A549 (cell line): ENCODE results near the gene MGRN1. TPM values are rescaled to one million over a fixed set of nuclear protein-coding genes. Genes with fewer than 3 reads are reported as not detected.

ENCODE experiments used
- ATAC-seq, 2 experiments: fragments of 200-7000 bp in 1 of 2; fragments of >200 bp in 1 of 2; cut with Nextera tagmentation in 1 of 2; cut with Tn5 transposase in 1 of 2; 3 replicates each; pipeline versions ENCODE4 v1.8.0 to v1.9.1; 2018 to 2020; ENCODE audit warnings: mild to moderate bottlenecking in 1 of 2, moderate library complexity in 1 of 2
- CTCF ChIA-PET: fragments of 300-600 bp; sonication (Branson Sonifier 250); formaldehyde crosslinking; extraction: SDS; loops from one replicate; lab custom pipeline; 2021; ENCODE audit warnings: antibody characterized with exemption, inconsistent platforms; lab: Yijun Ruan, JAX
- POLR2A ChIA-PET: fragments of 350-600 bp; formaldehyde crosslinking; extraction: SDS; loops from one replicate; lab custom pipeline; 2021; ENCODE audit warnings: antibody characterized with exemption, inconsistent platforms; lab: Yijun Ruan, JAX
- DNase-seq, 2 experiments: peaks; one replicate each; pipeline versions ENCODE4 v3.0.0 to v3.0.0-alpha.2; 2011 to 2016; ENCODE audit warnings: low read depth in 1 of 2, low spot score in 1 of 2
- FAIRE-seq: peaks from 2 replicates; lab custom pipeline; 2011; peaks lifted over from hg19 to GRCh38; lab: Jason Lieb, UNC
- H3K27ac ChIP-seq, 2 experiments: fragments of >200 bp; sonication (Bioruptor Twin); formaldehyde crosslinking; 3 replicates each; pipeline ENCODE4 v1.5.1; 2016 to 2017
- H3K4me1 ChIP-seq: fragments of >200 bp; sonication (Bioruptor Twin); formaldehyde crosslinking; 3 replicates; pipeline ENCODE4 v1.6.1; 2016
- H3K4me2 ChIP-seq: fragments of >200 bp; sonication (Bioruptor Twin); formaldehyde crosslinking; 3 replicates; pipeline ENCODE4 v1.6.1; 2016
- H3K4me3 ChIP-seq: fragments of >200 bp; sonication (Bioruptor Twin); formaldehyde crosslinking; 3 replicates; pipeline ENCODE4 v1.5.1; 2016
- H3K9me3 ChIP-seq: fragments of >200 bp; sonication (Bioruptor Twin); formaldehyde crosslinking; 3 replicates; pipeline ENCODE4 v1.6.1; 2016
- BHLHE40 ChIP-seq: IDR thresholded peaks from 2 replicates; pipeline ENCODE4 v1.6.1; 2012; ENCODE audit warnings: low read depth, low read length, inconsistent platforms
- CBX2 ChIP-seq: fragments of 200-600 bp; sonication (generic); IDR thresholded peaks from 2 replicates; pipeline ENCODE4 v1.6.1; 2016; ENCODE audit warnings: low read depth, mild to moderate bottlenecking, borderline replicate concordance
- CBX8 ChIP-seq: fragments of 200-600 bp; sonication (generic); IDR thresholded peaks from 2 replicates; pipeline ENCODE4 v1.6.1; 2016
- EHF ChIP-seq: fragments of 250-450 bp; sonication (Bioruptor Pico); IDR thresholded peaks from 2 replicates; pipeline ENCODE4 v1.5.0; 2020; ENCODE audit warnings: mild to moderate bottlenecking
- EP300 ChIP-seq, 2 experiments: fragments of >200 bp; sonication (Bioruptor Twin); formaldehyde crosslinking; IDR thresholded peaks; 2 replicates in 1 of 2; 3 replicates in 1 of 2; pipeline ENCODE4 v1.6.1; 2016 to 2017
- FOSB ChIP-seq: fragments of 250-450 bp; sonication (Bioruptor Pico); IDR thresholded peaks from 2 replicates; pipeline ENCODE4 v1.5.0; 2020; ENCODE audit warnings: mild to moderate bottlenecking, moderate library complexity
- FOSL2 ChIP-seq, 2 experiments: fragments of 450-650 bp in 1 of 2; fragments of >200 bp in 1 of 2; sonication (Bioruptor Twin) in 1 of 2; formaldehyde crosslinking; IDR thresholded peaks; 2 replicates each; pipeline versions ENCODE4 v1.5.0 to v1.6.1; 2016 to 2020; ENCODE audit warnings: mild to moderate bottlenecking in 1 of 2, moderate library complexity in 1 of 2
- MAFK ChIP-seq: fragments of 450-650 bp; IDR thresholded peaks from 2 replicates; pipeline ENCODE4 v1.6.1; 2014; ENCODE audit not compliant: partially characterized antibody
- MAX ChIP-seq: IDR thresholded peaks from 2 replicates; pipeline ENCODE4 v1.6.1; 2012
- MAZ ChIP-seq: fragments of 150-350 bp; IDR thresholded peaks from 2 replicates; pipeline ENCODE4 v1.6.1; 2014; ENCODE audit warnings: antibody characterized with exemption, low read depth, low read length, borderline replicate concordance
- NR3C1 ChIP-seq: fragments of >200 bp; sonication (Bioruptor Twin); formaldehyde crosslinking; IDR thresholded peaks from 3 replicates; pipeline ENCODE4 v1.6.1; 2017
- PHF8 ChIP-seq: fragments of 200-600 bp; sonication (generic); IDR thresholded peaks from 2 replicates; pipeline ENCODE4 v1.6.1; 2016; ENCODE audit warnings: low read depth, mild to moderate bottlenecking, antibody characterized with exemption, moderate library complexity, borderline replicate concordance
- POLR2AphosphoS2 ChIP-seq: conservative IDR thresholded peaks from 2 replicates; pipeline ENCODE4 v1.6.1; 2012; ENCODE audit warnings: low read length, improper control_type of control experiment, inconsistent platforms
- REST ChIP-seq: fragments of 200-600 bp; sonication (generic); IDR thresholded peaks from 2 replicates; pipeline ENCODE4 v1.6.1; 2016; ENCODE audit warnings: antibody characterized with exemption, mild to moderate bottlenecking, moderate library complexity
- RFX5 ChIP-seq: fragments of 450-650 bp; IDR thresholded peaks from 2 replicates; pipeline ENCODE4 v1.7.1; 2014; ENCODE audit warnings: antibody characterized with exemption, mild to moderate bottlenecking, moderate library complexity
- RNF2 ChIP-seq: fragments of 200-600 bp; sonication (generic); IDR thresholded peaks from 2 replicates; pipeline ENCODE4 v1.6.1; 2016; ENCODE audit warnings: low read depth, mild to moderate bottlenecking, antibody characterized with exemption, moderate library complexity, borderline replicate concordance
- TFCP2L1 ChIP-seq: fragments of 250-450 bp; sonication (Bioruptor Pico); IDR thresholded peaks from 2 replicates; pipeline ENCODE4 v1.5.0; 2021; ENCODE audit warnings: mild to moderate bottlenecking
- ZFP36 ChIP-seq: fragments of 450-650 bp; IDR thresholded peaks from 2 replicates; pipeline ENCODE4 v1.6.1; 2014; ENCODE audit warnings: borderline replicate concordance; ENCODE audit not compliant: partially characterized antibody
- WGBS: methylation state at CpG from one replicate; pipeline ENCODE4 v1.1.6; 2017; ENCODE audit errors: missing lambda C conversion rate; 5-methylcytosine and 5-hydroxymethylcytosine counted together
- polyA plus RNA-seq, 4 experiments: library from polyadenylated mRNA; depleted of rRNA in 3 of 4; stranded (reverse); fragments of >200 nt; fragmentation: RNase III in 1 of 4; extraction: RNeasy Plus Mini Kit Qiagen cat#74134 plus additional on column Dnase treatment in 1 of 4; gene quantifications; 2 replicates in 3 of 4; 3 replicates in 1 of 4; pipeline ENCODE4 v1.2.3, GENCODE V29; 2011 to 2017
- TF ChIP-seq, protein P1 (sequence below): fragments of >200 bp; sonication (Bioruptor Twin); formaldehyde crosslinking; IDR thresholded peaks from 3 replicates; pipeline ENCODE4 v1.5.1; 2016
- TF ChIP-seq, protein P2 (sequence below): IDR thresholded peaks from 2 replicates; pipeline ENCODE4 v1.6.1; 2012

MGRN1 gene
- polyA plus RNA-seq, 2 of the 4 experiments (the other 2 are of a cell fraction): 4.3 to 29.9 TPM

DNA sequence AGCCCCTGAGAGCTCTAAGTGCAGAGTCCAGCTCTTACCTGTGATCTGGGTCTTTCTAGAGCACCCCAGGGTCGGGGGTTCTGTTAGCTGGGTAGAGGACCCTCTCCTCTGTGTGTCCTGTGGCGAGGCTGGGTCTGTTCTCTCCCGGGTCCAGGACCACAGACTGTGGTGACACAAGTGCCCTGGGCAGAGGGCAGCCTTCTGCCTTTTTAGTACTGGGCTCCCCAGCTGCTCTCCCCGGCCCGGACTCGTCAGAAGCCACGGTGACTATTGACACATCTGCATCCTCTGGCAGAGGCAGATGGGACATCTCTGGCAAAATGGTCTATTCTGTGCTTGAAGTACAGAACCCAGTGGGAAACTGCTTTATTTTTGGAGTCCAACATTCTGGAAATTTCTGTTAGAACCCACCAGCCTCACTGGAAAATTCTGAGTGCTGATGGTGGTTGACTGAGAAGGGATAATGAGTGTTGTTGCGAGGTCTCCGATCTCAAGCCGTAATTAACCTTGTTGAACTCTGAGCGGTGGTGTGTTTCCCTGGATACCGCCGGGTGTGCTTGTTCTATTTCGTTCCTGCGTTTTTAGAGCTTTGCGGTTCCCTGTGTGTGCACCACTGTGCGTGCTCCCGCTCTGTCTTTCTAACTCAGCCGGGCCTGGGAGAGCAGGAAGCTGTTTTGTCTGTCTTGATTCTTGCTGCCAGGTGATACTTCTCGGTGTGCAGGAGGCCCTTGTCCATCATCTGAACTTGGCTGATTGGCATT lies 42.8 kb downstream of the MGRN1 start:
- Histone ChIP-seq H3K9me3 (no peaks in the 10 kb centered on the region), H3K4me3 (no peak overlapping the region), H3K4me2 (no peak overlapping the region), H3K4me1 (peaks cover 19% of the 10 kb centered on the region), H3K27ac (no peak overlapping the region)
- ChIA-PET POLR2A (no interaction called here), CTCF (interaction anchor here (0.6 to 2.3 kb wide), 4 partner anchors 14 to 17 kb away, joined by 3 to 13 read pairs (median 6); no protein-coding TSS in a partner anchor)
- 94% methylated on average over 20 of the region's 20 CpGs for WGBS
- DNase-seq (no peak), ATAC-seq (no peak), FAIRE-seq (no peak)
- no peak for TF ChIP-seq REST
- no peak for TF ChIP-seq PHF8
- no peak for TF ChIP-seq FOSL2 (IDR thresholded peaks at IDR 0.05)
- no peak for TF ChIP-seq FOSL2 (CRISPR knock-in tag; IDR thresholded peaks at IDR 0.05)
- no peak for TF ChIP-seq EHF (CRISPR knock-in tag)
- TF ChIP-seq, protein P1, sequence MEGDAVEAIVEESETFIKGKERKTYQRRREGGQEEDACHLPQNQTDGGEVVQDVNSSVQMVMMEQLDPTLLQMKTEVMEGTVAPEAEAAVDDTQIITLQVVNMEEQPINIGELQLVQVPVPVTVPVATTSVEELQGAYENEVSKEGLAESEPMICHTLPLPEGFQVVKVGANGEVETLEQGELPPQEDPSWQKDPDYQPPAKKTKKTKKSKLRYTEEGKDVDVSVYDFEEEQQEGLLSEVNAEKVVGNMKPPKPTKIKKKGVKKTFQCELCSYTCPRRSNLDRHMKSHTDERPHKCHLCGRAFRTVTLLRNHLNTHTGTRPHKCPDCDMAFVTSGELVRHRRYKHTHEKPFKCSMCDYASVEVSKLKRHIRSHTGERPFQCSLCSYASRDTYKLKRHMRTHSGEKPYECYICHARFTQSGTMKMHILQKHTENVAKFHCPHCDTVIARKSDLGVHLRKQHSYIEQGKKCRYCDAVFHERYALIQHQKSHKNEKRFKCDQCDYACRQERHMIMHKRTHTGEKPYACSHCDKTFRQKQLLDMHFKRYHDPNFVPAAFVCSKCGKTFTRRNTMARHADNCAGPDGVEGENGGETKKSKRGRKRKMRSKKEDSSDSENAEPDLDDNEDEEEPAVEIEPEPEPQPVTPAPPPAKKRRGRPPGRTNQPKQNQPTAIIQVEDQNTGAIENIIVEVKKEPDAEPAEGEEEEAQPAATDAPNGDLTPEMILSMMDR: no peak
- no peak for TF ChIP-seq RNF2
- no peak for TF ChIP-seq NR3C1
- TF ChIP-seq, protein P2, sequence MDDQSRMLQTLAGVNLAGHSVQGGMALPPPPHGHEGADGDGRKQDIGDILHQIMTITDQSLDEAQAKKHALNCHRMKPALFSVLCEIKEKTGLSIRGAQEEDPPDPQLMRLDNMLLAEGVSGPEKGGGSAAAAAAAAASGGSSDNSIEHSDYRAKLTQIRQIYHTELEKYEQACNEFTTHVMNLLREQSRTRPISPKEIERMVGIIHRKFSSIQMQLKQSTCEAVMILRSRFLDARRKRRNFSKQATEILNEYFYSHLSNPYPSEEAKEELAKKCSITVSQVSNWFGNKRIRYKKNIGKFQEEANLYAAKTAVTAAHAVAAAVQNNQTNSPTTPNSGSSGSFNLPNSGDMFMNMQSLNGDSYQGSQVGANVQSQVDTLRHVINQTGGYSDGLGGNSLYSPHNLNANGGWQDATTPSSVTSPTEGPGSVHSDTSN: no peak

DNA sequence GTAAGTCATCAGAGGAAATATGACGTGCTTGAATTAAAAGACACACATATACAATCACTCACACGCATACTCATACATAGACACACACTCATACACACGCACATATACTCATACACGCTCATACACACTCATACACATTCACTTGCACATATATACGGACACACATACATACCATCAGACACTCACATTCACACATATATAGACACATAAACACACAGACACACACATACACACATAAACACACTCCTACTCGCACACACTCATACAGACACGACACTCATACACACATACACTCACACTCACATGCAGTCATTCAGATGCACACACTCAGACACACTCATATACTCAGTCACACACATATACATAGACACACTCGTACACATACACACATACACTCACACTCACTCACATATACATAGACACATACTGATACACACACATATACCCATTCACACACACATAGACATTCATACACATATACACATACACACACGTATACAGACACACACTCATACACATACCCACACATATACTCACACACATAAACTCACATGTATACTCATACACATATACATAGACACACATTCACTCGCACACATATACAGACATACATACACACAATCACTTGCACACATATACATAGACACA lies 43.8 kb downstream of the MGRN1 start:
- H3K4me1 ChIP-seq: peaks cover 17% of the 10 kb centered on the region
- H3K27ac ChIP-seq: no peak overlapping the region
- ATAC-seq: no peak
- TF ChIP-seq MAZ (no peak), POLR2AphosphoS2 (no peak), BHLHE40 (no peak), ZFP36 (no peak), FOSL2 (IDR thresholded peaks at IDR 0.05) (no peak), FOSL2 (CRISPR knock-in tag; IDR thresholded peaks at IDR 0.05) (no peak), MAFK (no peak), TFCP2L1 (CRISPR knock-in tag) (no peak), MAX (no peak), FOSB (CRISPR knock-in tag) (no peak), CBX2 (no peak), RFX5 (no peak), CBX8 (no peak), EP300 (IDR thresholded peaks at IDR 0.05) (no peak)
- TF ChIP-seq, all 56 proteins: peak for 0
- ChIA-PET CTCF (interaction anchor here (1.3 to 2.3 kb wide), 2 partner anchors 12 to 18 kb away, joined by 7 to 13 read pairs; no protein-coding TSS in a partner anchor), POLR2A (no interaction called here)
- 93% methylated on average over 10 of the region's 10 CpGs for WGBS
- H3K4me2 ChIP-seq: no peak overlapping the region
- no peaks in the 10 kb centered on the region for H3K9me3 ChIP-seq
- H3K4me3 ChIP-seq: no peak overlapping the region
- FAIRE-seq: no peak
- no peak for DNase-seq
